HCT116 (cell line): Measurements from ENCODE around the gene SEL1L3. TPM values are rescaled to one million over a fixed set of nuclear protein-coding genes. Genes with fewer than 3 reads are reported as not detected.

Experiments
- ATAC-seq: fragments of 200-7000 bp; cut with Tn5 transposase; 2 replicates; pipeline ENCODE4 v1.9.1; 2020; ENCODE audit warnings: mild to moderate bottlenecking, moderate library complexity
- BruUV-seq: library from RNA; stranded (reverse); fragments of 400-500 nt; replicated peaks from 2 replicates; lab custom pipeline; 2021; lab: Mats Ljungman, UMichigan
- CTCF ChIA-PET: fragments of 300-600 bp; sonication (Branson Sonifier 250); formaldehyde crosslinking; loops from one replicate; lab custom pipeline; 2021; ENCODE audit warnings: antibody characterized with exemption; lab: Charles Lee
- POLR2A ChIA-PET: fragments of 300-600, 350-600 bp; sonication (Branson Sonifier 250); formaldehyde crosslinking; loops from one replicate; lab custom pipeline; 2021; ENCODE audit warnings: antibody characterized with exemption; lab: Charles Lee
- RAD21 ChIA-PET, 2 experiments: fragments of 300-600 bp; sonication (Branson Sonifier 250); formaldehyde crosslinking; loops; one replicate each; lab custom pipeline; 2023; ENCODE audit warnings: low total read pairs in 2 of 2; ENCODE audit not compliant: uncharacterized antibody in 2 of 2, unreplicated experiment in 2 of 2, low non-redundant PET in 1 of 2; lab: Charles Lee
- DNase-seq: peaks from one replicate; pipeline ENCODE4 v3.0.0-alpha.2; 2010; ENCODE audit warnings: low read depth, low spot score
- H2AFZ ChIP-seq: fragments of 200-600 bp; shearing (Covaris generic), sonication (generic); 2 replicates; pipeline ENCODE4 v1.6.1; 2017; ENCODE audit warnings: low read depth, mixed run types, mixed read lengths, antibody characterized with exemption, low read length; ENCODE audit not compliant: poor library complexity, severe bottlenecking
- H3K27ac ChIP-seq: 2 replicates; pipeline ENCODE4 v1.5.1; 2012; ENCODE audit warnings: low read depth, low read length
- H3K27me3 ChIP-seq: fragments of 200-600 bp; sonication (generic); 2 replicates; pipeline ENCODE4 v1.6.1; 2016; ENCODE audit warnings: mixed run types, low read length, mixed read lengths; ENCODE audit not compliant: insufficient read depth
- H3K36me3 ChIP-seq, 2 experiments: fragments of 200-500 bp in 1 of 2; fragments of 200-600 bp in 1 of 2; sonication (Bioruptor generic) in 1 of 2; sonication (generic) in 1 of 2; 2 replicates each; pipeline versions ENCODE4 v1.5.1 to v1.6.1; 2014 to 2016; ENCODE audit warnings: low read length in 2 of 2, inconsistent platforms in 1 of 2, mixed read lengths in 1 of 2, mixed run types in 1 of 2; ENCODE audit not compliant: insufficient read depth in 2 of 2, control insufficient read depth in 1 of 2
- H3K4me1 ChIP-seq, 2 experiments: fragments of 200-600 bp in 1 of 2; sonication (generic) in 1 of 2; 2 replicates each; pipeline versions ENCODE4 v1.5.1 to v1.6.1; 2012 to 2017; ENCODE audit warnings: low read length in 2 of 2, inconsistent platforms in 1 of 2, mild to moderate bottlenecking in 1 of 2, mixed read lengths in 1 of 2, mixed run types in 1 of 2, moderate library complexity in 1 of 2; ENCODE audit not compliant: insufficient read depth in 2 of 2, control insufficient read depth in 1 of 2
- H3K4me2 ChIP-seq: fragments of 200-600 bp; sonication (generic); 2 replicates; pipeline ENCODE4 v1.6.1; 2017; ENCODE audit warnings: mixed run types, low read length, mixed read lengths
- H3K4me3 ChIP-seq, 2 experiments: fragments of 200-600 bp in 1 of 2; sonication (generic) in 1 of 2; replicated peaks in 1 of 2; 2 replicates each; pipeline ENCODE4 v1.5.1; 2011 to 2016; ENCODE audit warnings: low read length in 2 of 2, control low read depth in 1 of 2, low read depth in 1 of 2, mild to moderate bottlenecking in 1 of 2, mixed read lengths in 1 of 2, mixed run types in 1 of 2
- H3K79me2 ChIP-seq: fragments of 200-600 bp; sonication (generic); 2 replicates; pipeline ENCODE4 v1.6.1; 2017; ENCODE audit warnings: mild to moderate bottlenecking, mixed run types, low read length, moderate library complexity, mixed read lengths; ENCODE audit not compliant: insufficient read depth
- H3K9ac ChIP-seq: fragments of 200-600 bp; sonication (generic); 2 replicates; pipeline ENCODE4 v1.6.1; 2016; ENCODE audit warnings: low read length, mixed read lengths
- H3K9me2 ChIP-seq: fragments of 200-600 bp; sonication (generic), shearing (Covaris generic); 2 replicates; pipeline ENCODE4 v1.6.1; 2017; ENCODE audit warnings: mixed run types, mild to moderate bottlenecking, moderate library complexity; ENCODE audit not compliant: insufficient read depth
- H3K9me3 ChIP-seq, 2 experiments: fragments of 200-500 bp in 1 of 2; fragments of 200-600 bp in 1 of 2; sonication (Bioruptor generic) in 1 of 2; sonication (generic) in 1 of 2; 2 replicates each; pipeline ENCODE4 v1.6.1; 2014 to 2017; ENCODE audit warnings: low read length in 2 of 2, mixed read lengths in 2 of 2, inconsistent platforms in 1 of 2, low read depth in 1 of 2, mild to moderate bottlenecking in 1 of 2, mixed run types in 1 of 2, moderate library complexity in 1 of 2; ENCODE audit not compliant: control insufficient read depth in 1 of 2, insufficient read depth in 1 of 2
- H4K20me1 ChIP-seq: fragments of 200-600 bp; sonication (generic), shearing (Covaris generic); 2 replicates; pipeline ENCODE4 v1.6.1; 2017; ENCODE audit warnings: mixed run types, mild to moderate bottlenecking, moderate library complexity; ENCODE audit not compliant: insufficient read depth
- CBX3 ChIP-seq: IDR thresholded peaks from 2 replicates; pipeline ENCODE4 v1.6.1; 2012; ENCODE audit warnings: low read depth
- EGR1 ChIP-seq: IDR thresholded peaks from 2 replicates; pipeline ENCODE4 v1.6.1; 2012; ENCODE audit warnings: low read depth
- ELF1 ChIP-seq: IDR thresholded peaks from 2 replicates; pipeline ENCODE4 v1.6.1; 2012; ENCODE audit warnings: low read depth, borderline replicate concordance
- POLR2A ChIP-seq: IDR thresholded peaks from 2 replicates; pipeline ENCODE4 v1.7.0; 2011; ENCODE audit warnings: borderline replicate concordance; ENCODE audit not compliant: insufficient read depth, insufficient read length; ENCODE audit errors: extremely low read depth
- SIN3A ChIP-seq: IDR thresholded peaks from 2 replicates; pipeline ENCODE4 v1.6.1; 2012; ENCODE audit warnings: low read depth
- YY1 ChIP-seq: IDR thresholded peaks from 2 replicates; pipeline ENCODE4 v1.6.1; 2011; ENCODE audit warnings: low read length, low read depth, moderate library complexity, mild to moderate bottlenecking; ENCODE audit not compliant: insufficient replicate concordance; ENCODE audit errors: extremely low read depth
- intact Hi-C: fragments of 100-400 bp; cut with micrococcal nuclease; formaldehyde crosslinking; loops from 2 replicates; pipeline ENCODE4 v1.10.0; 2022
- total RNA-seq: library from RNA; stranded (reverse); gene quantifications from one replicate; pipeline ENCODE4 v1.2.1, GENCODE V29; 2021; ENCODE audit not compliant: unreplicated experiment
- TF ChIP-seq, protein P1 (sequence below), 3 experiments: fragments of 200-600 bp in 1 of 3; sonication (generic) in 1 of 3; IDR thresholded peaks in 2 of 3; conservative IDR thresholded peaks in 1 of 3; 2 replicates each; pipeline ENCODE4 v1.5.1; 2012 to 2017; ENCODE audit warnings: low read depth in 2 of 3, low read length in 2 of 3, antibody characterized with exemption in 1 of 3, borderline replicate concordance in 1 of 3, control low read depth in 1 of 3, mild to moderate bottlenecking in 1 of 3, mixed read lengths in 1 of 3, mixed run types in 1 of 3, moderate library complexity in 1 of 3; ENCODE audit not compliant: insufficient read depth in 1 of 3
- TF ChIP-seq, protein P2 (sequence below): IDR thresholded peaks from 2 replicates; pipeline ENCODE4 v1.6.1; 2012
- TF ChIP-seq, protein P3 (sequence below): IDR thresholded peaks from 2 replicates; pipeline ENCODE4 v1.6.1; 2011; ENCODE audit warnings: mild to moderate bottlenecking, low read length, moderate library complexity; ENCODE audit not compliant: insufficient replicate concordance; ENCODE audit errors: extremely low read depth

The SEL1L3 gene
- total RNA-seq, 1 experiment from 2014 or later, result 45.0 TPM

DNA sequence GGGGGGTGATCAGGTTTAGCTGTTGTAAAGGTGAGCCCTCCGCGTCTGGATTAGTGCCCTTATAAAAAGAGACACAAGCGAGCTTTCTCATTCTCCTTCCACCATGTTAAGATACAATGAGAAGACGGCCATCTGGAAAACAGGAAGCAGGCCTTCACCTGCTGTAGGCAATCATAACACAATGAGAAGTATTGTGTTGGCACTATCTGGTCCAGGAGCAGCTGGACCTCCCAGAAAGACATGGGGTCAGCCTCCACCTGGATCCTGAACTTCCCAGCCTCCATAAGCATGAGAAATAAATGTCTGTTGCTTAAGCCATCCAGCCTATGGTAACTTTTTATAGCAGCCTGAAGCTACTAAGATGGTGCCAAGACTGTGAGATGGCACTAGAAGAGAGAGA is 42.6 kb upstream of the SEL1L3 start:
- ChIA-PET CTCF (no interaction called here), RAD21 (no interaction called here), POLR2A (no interaction called here)
- peaks cover 6 to 24% of the 10 kb centered on the region in 2 experiments; a peak in 3 of 4 replicates for H3K4me1 ChIP-seq
- H4K20me1 ChIP-seq, result no peaks in the 10 kb centered on the region
- H3K27ac ChIP-seq, result no peak overlapping the region
- H2AFZ ChIP-seq, result no peak overlapping the region
- ATAC-seq (no peak), DNase-seq (no peak)
- no peaks in the 10 kb centered on the region for H3K27me3 ChIP-seq
- H3K9me2 ChIP-seq, result no peaks in the 10 kb centered on the region
- intact Hi-C loops, result no loop called here
- no peaks in the 10 kb centered on the region for H3K36me3 ChIP-seq
- TF ChIP-seq, protein P1, sequence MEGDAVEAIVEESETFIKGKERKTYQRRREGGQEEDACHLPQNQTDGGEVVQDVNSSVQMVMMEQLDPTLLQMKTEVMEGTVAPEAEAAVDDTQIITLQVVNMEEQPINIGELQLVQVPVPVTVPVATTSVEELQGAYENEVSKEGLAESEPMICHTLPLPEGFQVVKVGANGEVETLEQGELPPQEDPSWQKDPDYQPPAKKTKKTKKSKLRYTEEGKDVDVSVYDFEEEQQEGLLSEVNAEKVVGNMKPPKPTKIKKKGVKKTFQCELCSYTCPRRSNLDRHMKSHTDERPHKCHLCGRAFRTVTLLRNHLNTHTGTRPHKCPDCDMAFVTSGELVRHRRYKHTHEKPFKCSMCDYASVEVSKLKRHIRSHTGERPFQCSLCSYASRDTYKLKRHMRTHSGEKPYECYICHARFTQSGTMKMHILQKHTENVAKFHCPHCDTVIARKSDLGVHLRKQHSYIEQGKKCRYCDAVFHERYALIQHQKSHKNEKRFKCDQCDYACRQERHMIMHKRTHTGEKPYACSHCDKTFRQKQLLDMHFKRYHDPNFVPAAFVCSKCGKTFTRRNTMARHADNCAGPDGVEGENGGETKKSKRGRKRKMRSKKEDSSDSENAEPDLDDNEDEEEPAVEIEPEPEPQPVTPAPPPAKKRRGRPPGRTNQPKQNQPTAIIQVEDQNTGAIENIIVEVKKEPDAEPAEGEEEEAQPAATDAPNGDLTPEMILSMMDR (IDR thresholded peaks at IDR 0.05 in 2 of 3, conservative IDR thresholded peaks at IDR 0.05 in 1 of 3; ENCODE audit: borderline replicate concordance in 1 of 3, insufficient read depth in 1 of 3, low read depth in 2 of 3, low read length in 2 of 3), result no peak
- TF ChIP-seq, protein P2, sequence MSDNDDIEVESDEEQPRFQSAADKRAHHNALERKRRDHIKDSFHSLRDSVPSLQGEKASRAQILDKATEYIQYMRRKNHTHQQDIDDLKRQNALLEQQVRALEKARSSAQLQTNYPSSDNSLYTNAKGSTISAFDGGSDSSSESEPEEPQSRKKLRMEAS, result no peak
- TF ChIP-seq, protein P3, sequence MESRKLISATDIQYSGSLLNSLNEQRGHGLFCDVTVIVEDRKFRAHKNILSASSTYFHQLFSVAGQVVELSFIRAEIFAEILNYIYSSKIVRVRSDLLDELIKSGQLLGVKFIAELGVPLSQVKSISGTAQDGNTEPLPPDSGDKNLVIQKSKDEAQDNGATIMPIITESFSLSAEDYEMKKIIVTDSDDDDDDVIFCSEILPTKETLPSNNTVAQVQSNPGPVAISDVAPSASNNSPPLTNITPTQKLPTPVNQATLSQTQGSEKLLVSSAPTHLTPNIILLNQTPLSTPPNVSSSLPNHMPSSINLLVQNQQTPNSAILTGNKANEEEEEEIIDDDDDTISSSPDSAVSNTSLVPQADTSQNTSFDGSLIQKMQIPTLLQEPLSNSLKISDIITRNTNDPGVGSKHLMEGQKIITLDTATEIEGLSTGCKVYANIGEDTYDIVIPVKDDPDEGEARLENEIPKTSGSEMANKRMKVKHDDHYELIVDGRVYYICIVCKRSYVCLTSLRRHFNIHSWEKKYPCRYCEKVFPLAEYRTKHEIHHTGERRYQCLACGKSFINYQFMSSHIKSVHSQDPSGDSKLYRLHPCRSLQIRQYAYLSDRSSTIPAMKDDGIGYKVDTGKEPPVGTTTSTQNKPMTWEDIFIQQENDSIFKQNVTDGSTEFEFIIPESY, result no peak
- TF ChIP-seq SIN3A, result no peak
- no peak for TF ChIP-seq EGR1
- no peak for TF ChIP-seq ELF1
- no peak for TF ChIP-seq YY1
- no peak for TF ChIP-seq CBX3
- TF ChIP-seq POLR2A, result no peak
- BruUV-seq, result no TSS peak
- H3K4me3 ChIP-seq, result no peak overlapping the region
- H3K4me2 ChIP-seq, result no peak overlapping the region
- H3K9ac ChIP-seq, result no peak overlapping the region
- H3K79me2 ChIP-seq, result no peaks in the 10 kb centered on the region
- H3K9me3 ChIP-seq, result no peaks in the 10 kb centered on the region
